CD4-positive, alpha-beta memory T cell (primary cell): ENCODE results near the gene TRAPPC2. TPM values are rescaled to one million over a fixed set of nuclear protein-coding genes. Genes with fewer than 3 reads are reported as not detected.
A peak's percentile ranks its signal among the peaks of the same experiment; 100 is the strongest.
"Not testable (repeated sequence)": the region's sequence is repeated elsewhere in the genome, so short reads cannot be mapped to it uniquely, and the experiment has no call there.

Experiments used
- CTCF ChIA-PET: fragments of 350-600 bp; sonication (Branson Sonifier 250); formaldehyde crosslinking; loops from one replicate; lab custom pipeline; 2021; ENCODE audit warnings: inconsistent platforms; ENCODE audit not compliant: partially characterized antibody; lab: Charles Lee
- POLR2A ChIA-PET: fragments of 350-600 bp; sonication (Branson Sonifier 250); formaldehyde crosslinking; loops from one replicate; lab custom pipeline; 2021; ENCODE audit not compliant: partially characterized antibody; lab: Charles Lee
- DNase-seq, 5 donors: peaks; one replicate each; pipeline versions ENCODE4 v3.0.0 to v3.0.0-alpha.2; 2020 to 2022; ENCODE audit warnings: mixed read lengths in 1 of 5
- H3K27ac ChIP-seq: one replicate; pipeline ENCODE4 v1.7.0; 2013; ENCODE audit warnings: low read depth, low read length
- H3K27me3 ChIP-seq: 2 replicates; pipeline ENCODE4 v1.7.0; 2013; ENCODE audit warnings: mild to moderate bottlenecking, low read length, moderate library complexity; ENCODE audit not compliant: insufficient read depth
- H3K36me3 ChIP-seq: 2 replicates; pipeline ENCODE4 v1.7.0; 2013; ENCODE audit warnings: mild to moderate bottlenecking, low read length, moderate library complexity; ENCODE audit not compliant: insufficient read depth
- H3K4me1 ChIP-seq: 2 replicates; pipeline ENCODE4 v1.7.0; 2013; ENCODE audit warnings: mild to moderate bottlenecking, low read length, moderate library complexity; ENCODE audit not compliant: insufficient read depth
- H3K4me3 ChIP-seq, 2 donors: one replicate each; pipeline ENCODE4 v1.7.0; 2013; ENCODE audit warnings: low read length in 2 of 2, mild to moderate bottlenecking in 1 of 2
- H3K9me3 ChIP-seq, 2 donors: one replicate each; pipeline ENCODE4 v1.7.0; 2013; ENCODE audit warnings: low read length in 2 of 2, control low read depth in 1 of 2; ENCODE audit not compliant: control insufficient read depth in 1 of 2
- H3K27ac Mint-ChIP-seq, 7 donors: one replicate each; pipeline ENCODE4 v1.8.0; 2020 to 2021; ENCODE audit warnings: mixed read lengths in 7 of 7, mild to moderate bottlenecking in 6 of 7, inconsistent platforms in 3 of 7, moderate library complexity in 3 of 7
- H3K27me3 Mint-ChIP-seq, 2 donors: one replicate each; pipeline ENCODE4 v1.8.0; 2020 to 2021; ENCODE audit warnings: mixed read lengths in 2 of 2
- H3K36me3 Mint-ChIP-seq, 2 donors: one replicate each; pipeline ENCODE4 v1.8.0; 2020 to 2021; ENCODE audit warnings: mixed read lengths in 2 of 2, inconsistent platforms in 1 of 2, mild to moderate bottlenecking in 1 of 2
- H3K4me1 Mint-ChIP-seq, 4 donors: one replicate each; pipeline ENCODE4 v1.8.0; 2020 to 2021; ENCODE audit warnings: mixed read lengths in 4 of 4, mild to moderate bottlenecking in 1 of 4
- H3K4me3 Mint-ChIP-seq, 8 donors: one replicate each; pipeline ENCODE4 v1.8.0; 2020 to 2021; ENCODE audit warnings: mixed read lengths in 8 of 8, mild to moderate bottlenecking in 7 of 8, moderate library complexity in 6 of 8, inconsistent platforms in 3 of 8
- H3K9me3 Mint-ChIP-seq, 8 donors: one replicate each; pipeline ENCODE4 v1.8.0; 2020 to 2021; ENCODE audit warnings: mixed read lengths in 8 of 8, mild to moderate bottlenecking in 5 of 8, inconsistent platforms in 3 of 8, moderate library complexity in 1 of 8
- intact Hi-C: fragments of 100-400 bp; cut with micrococcal nuclease; formaldehyde crosslinking; loops from one replicate; pipeline ENCODE4 v1.15.1; 2023
- polyA plus RNA-seq, 2 donors: library from polyadenylated mRNA; unstranded; fragments of 300-500 nt; fragmentation: Illumina TruSeq; gene quantifications; one replicate each; pipeline ENCODE4 v1.2.3, GENCODE V29; 2021
- total RNA-seq, 2 experiments: library from RNA; stranded (reverse); gene quantifications; one replicate each; pipeline ENCODE4 v1.2.3, GENCODE V29; 2021

Gene TRAPPC2
- total and polyA plus RNA-seq, 4 experiments from 2014 or later: 33.1 to 45.9 (median 38.1) TPM

- ChIA-PET POLR2A (interaction anchor here (0.8 to 2.9 kb wide), 8 partner anchors 11 to 50 kb away, joined by 3 to 42 read pairs (median 12); partner anchors contain the start of genes OFD1, TCEANC and TRAPPC2), CTCF (interaction anchor here (1.0 to 1.6 kb wide), 4 partner anchors 10 to 62 kb away, joined by 3 to 5 read pairs (median 4); partner anchors contain the start of genes OFD1 and TRAPPC2)
- H3K4me1 ChIP-seq: peaks cover 30% of the 10 kb centered on the region
- DNase-seq: no peak
- H3K27ac ChIP-seq: no peak overlapping the region
- no peaks in the 10 kb centered on the region for H3K9me3 ChIP-seq
- H3K4me1 Mint-ChIP-seq: peaks cover 16 to 58% (median 37%) of the 10 kb centered on the region in 4 donors
- H3K36me3 Mint-ChIP-seq: peaks cover 0 to 10% of the 10 kb centered on the region in 2 donors
- H3K36me3 ChIP-seq: no peaks in the 10 kb centered on the region
- H3K27me3 Mint-ChIP-seq: no peaks in the 10 kb centered on the region
- no peak overlapping the region for H3K4me3 ChIP-seq
- peaks cover 0 to 3% (median 0%) of the 10 kb centered on the region in 8 donors for H3K9me3 Mint-ChIP-seq
- peak overlapping the region in 4 of 8 donors; percentile 2 to 96 (median 78) for H3K4me3 Mint-ChIP-seq
- intact Hi-C loops: no loop called here
- no peaks in the 10 kb centered on the region for H3K27me3 ChIP-seq
- H3K27ac Mint-ChIP-seq: peak overlapping the region in 6 of 7 donors; percentile 0 to 97 (median 70)
These were observed 47.2 kb downstream of the TRAPPC2 start for GRCh38 chrX:13687203-13687602.

DNA sequence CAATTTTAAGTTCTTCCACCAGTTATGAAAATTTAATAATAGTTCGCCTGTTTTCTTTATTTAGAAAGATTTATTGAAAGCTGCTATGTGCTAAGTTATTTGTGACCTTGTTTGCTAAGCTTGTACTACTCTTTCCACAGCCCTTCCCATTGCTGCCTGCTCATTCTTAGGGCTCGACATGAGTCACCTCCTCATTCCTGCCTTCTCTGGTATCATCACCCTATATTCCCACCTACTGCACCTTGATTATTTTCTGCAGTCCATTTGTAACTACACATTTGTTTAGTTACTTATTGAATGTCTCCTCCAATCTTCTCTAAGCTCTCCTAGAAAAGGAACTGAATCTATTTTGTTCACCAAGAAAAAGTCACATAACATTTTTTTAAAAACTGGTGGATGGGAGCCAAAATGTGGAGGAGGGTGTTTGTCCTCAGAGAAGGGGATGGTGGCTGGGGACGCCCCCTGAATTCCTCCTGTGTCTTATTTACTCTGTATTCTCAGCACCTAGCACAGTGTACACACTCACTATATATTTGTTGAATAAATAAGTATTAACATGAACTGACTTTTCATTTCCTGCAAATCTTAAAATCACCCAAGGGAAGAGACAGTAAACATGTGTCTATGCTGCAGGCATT lies 49.2 kb downstream of the TRAPPC2 start:
- Mint-ChIP-seq H3K27me3 (no peaks in the 10 kb centered on the region), H3K4me3 (peak overlapping the region in 3 of 8 donors; percentile 0 to 7 (median 1)), H3K4me1 (peaks cover 6 to 41% (median 24%) of the 10 kb centered on the region in 4 donors), H3K36me3 (peaks cover 5 to 11% of the 10 kb centered on the region in 2 donors), H3K27ac (peak overlapping the region in 5 of 7 donors; percentile 1 to 74 (median 14)), H3K9me3 (peaks cover 0 to 3% (median 0%) of the 10 kb centered on the region in 8 donors)
- CTCF ChIA-PET: no interaction called here
- H3K36me3 ChIP-seq: no peaks in the 10 kb centered on the region
- no peaks in the 10 kb centered on the region for H3K27me3 ChIP-seq
- DNase-seq: no peak
- no peak overlapping the region for H3K27ac ChIP-seq
- POLR2A ChIA-PET: interaction anchor here (1.5 kb wide), 1 partner anchor 32 kb away, joined by 4 read pairs; the partner anchor contains the start of gene TCEANC
- intact Hi-C loops: no loop called here
- H3K9me3 ChIP-seq: no peaks in the 10 kb centered on the region
- peaks cover 13% of the 10 kb centered on the region for H3K4me1 ChIP-seq
- H3K4me3 ChIP-seq: no peak overlapping the region

GRCh38 chrX:13684361-13684760 lies 50.1 kb downstream of the TRAPPC2 start:
- H3K27ac Mint-ChIP-seq: peak overlapping the region in 1 of 7 donors; percentile 1
- Histone ChIP-seq H3K27ac (no peak overlapping the region), H3K9me3 (no peaks in the 10 kb centered on the region), H3K4me3 (no peak overlapping the region), H3K4me1 (peaks cover 11% of the 10 kb centered on the region), H3K36me3 (no peaks in the 10 kb centered on the region), H3K27me3 (no peaks in the 10 kb centered on the region)
- H3K4me1 Mint-ChIP-seq: peaks cover 5 to 32% (median 19%) of the 10 kb centered on the region in 4 donors
- ChIA-PET CTCF (no interaction called here), POLR2A (no interaction called here)
- no peaks in the 10 kb centered on the region for H3K27me3 Mint-ChIP-seq
- no peak overlapping the region for H3K4me3 Mint-ChIP-seq
- DNase-seq: no peak
- H3K9me3 Mint-ChIP-seq: peaks cover 0 to 5% (median 0%) of the 10 kb centered on the region in 8 donors
- intact Hi-C loops: no loop called here
- peaks cover 5 to 6% of the 10 kb centered on the region in 2 donors for H3K36me3 Mint-ChIP-seq

- ChIA-PET POLR2A (no interaction called here), CTCF (no interaction called here)
- no peaks in the 10 kb centered on the region for H3K36me3 ChIP-seq
- H3K4me3 Mint-ChIP-seq: no peak overlapping the region
- H3K27me3 Mint-ChIP-seq: no peaks in the 10 kb centered on the region
- no peaks in the 10 kb centered on the region for H3K4me1 ChIP-seq
- H3K36me3 Mint-ChIP-seq: peaks cover 2 to 5% of the 10 kb centered on the region in 2 donors
- no peaks in the 10 kb centered on the region for H3K9me3 ChIP-seq
- H3K9me3 Mint-ChIP-seq: peaks cover 0 to 7% (median 0%) of the 10 kb centered on the region in 8 donors
- H3K4me1 Mint-ChIP-seq: peaks cover 0 to 12% (median 8%) of the 10 kb centered on the region in 4 donors
- H3K27ac Mint-ChIP-seq: no peak overlapping the region
- H3K27ac ChIP-seq: no peak overlapping the region
- H3K27me3 ChIP-seq: no peaks in the 10 kb centered on the region
- no peak for DNase-seq
- intact Hi-C loops: no loop called here
- no peak overlapping the region for H3K4me3 ChIP-seq
These were observed 52.8 kb downstream of the TRAPPC2 start for GRCh38 chrX:13681595-13681994.

DNA sequence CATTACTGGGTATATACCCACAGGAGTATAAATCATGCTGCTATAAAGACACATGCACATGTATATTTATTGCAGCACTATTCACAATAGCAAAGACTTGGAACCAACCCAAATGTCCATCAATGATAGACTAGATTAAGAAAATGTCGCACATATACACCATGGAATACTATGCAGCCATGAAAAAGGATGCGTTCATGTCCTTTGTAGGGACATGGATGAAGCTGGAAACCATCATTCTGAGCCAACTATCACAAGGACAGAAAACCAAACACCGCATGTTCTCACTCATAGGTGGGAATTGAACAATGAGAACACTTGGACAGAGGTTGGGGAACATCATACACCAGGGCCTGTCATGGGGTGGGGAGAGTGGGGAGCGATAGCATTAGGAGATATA lies 54.7 kb downstream of the TRAPPC2 start:
- H3K27ac Mint-ChIP-seq, H3K9me3 Mint-ChIP-seq, H3K36me3 ChIP-seq, H3K4me3 ChIP-seq, CTCF ChIA-PET, H3K27ac ChIP-seq, intact Hi-C loops, H3K4me1 Mint-ChIP-seq, H3K9me3 ChIP-seq, DNase-seq, H3K4me3 Mint-ChIP-seq, H3K36me3 Mint-ChIP-seq, H3K4me1 ChIP-seq, H3K27me3 ChIP-seq, H3K27me3 Mint-ChIP-seq: not testable (repeated sequence)
- POLR2A ChIA-PET: interaction anchor here (1.2 kb wide), 1 partner anchor 9 kb away, joined by 3 read pairs; the partner anchor contains the start of gene RAB9A

DNA sequence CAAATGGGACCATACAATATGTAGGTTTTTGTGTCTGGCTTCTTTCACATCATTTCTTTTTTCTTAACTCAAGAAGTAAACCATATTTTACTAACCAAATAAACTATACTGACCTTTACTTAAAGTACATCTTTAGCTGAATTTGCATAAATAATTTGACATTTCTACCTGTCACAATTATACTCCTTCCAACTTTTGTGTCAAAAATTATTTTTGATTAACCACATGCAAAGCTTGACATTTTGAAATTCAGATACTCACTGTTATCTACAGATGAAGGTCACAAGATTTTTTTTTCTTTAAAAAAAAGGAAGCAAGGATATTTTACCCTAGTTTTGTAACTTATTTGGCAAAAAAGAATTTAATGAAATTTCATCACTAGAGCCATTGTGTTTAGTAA lies 57.5 kb downstream of the TRAPPC2 start:
- H3K36me3 ChIP-seq: no peaks in the 10 kb centered on the region
- Mint-ChIP-seq H3K9me3 (peaks cover 0 to 5% (median 0%) of the 10 kb centered on the region in 8 donors), H3K4me3 (no peak overlapping the region), H3K36me3 (peaks cover 2 to 15% of the 10 kb centered on the region in 2 donors), H3K27ac (no peak overlapping the region), H3K27me3 (no peaks in the 10 kb centered on the region), H3K4me1 (no peaks in the 10 kb centered on the region)
- ChIA-PET POLR2A (no interaction called here), CTCF (no interaction called here)
- no peak for DNase-seq
- H3K9me3 ChIP-seq: no peaks in the 10 kb centered on the region
- H3K27me3 ChIP-seq: no peaks in the 10 kb centered on the region
- H3K4me3 ChIP-seq: no peak overlapping the region
- no peak overlapping the region for H3K27ac ChIP-seq
- intact Hi-C loops: no loop called here
- H3K4me1 ChIP-seq: no peaks in the 10 kb centered on the region

GRCh38 chrX:13673016-13673415 lies 61.4 kb downstream of the TRAPPC2 start:
- H3K4me1 Mint-ChIP-seq: peaks cover 5 to 8% (median 6%) of the 10 kb centered on the region in 4 donors
- POLR2A ChIA-PET: interaction anchor here (1.0 kb wide), 1 partner anchor 62 kb away, joined by 3 read pairs; the partner anchor contains the start of genes OFD1 and TRAPPC2
- intact Hi-C loops: no loop called here

More at GRCh38 chrX:13673016-13673415, 61.4 kb downstream of the TRAPPC2 start:
- no peak overlapping the region for H3K27ac ChIP-seq
- no peaks in the 10 kb centered on the region for H3K9me3 ChIP-seq
- no peak overlapping the region for H3K4me3 Mint-ChIP-seq
- H3K27me3 ChIP-seq: no peaks in the 10 kb centered on the region
- H3K4me1 ChIP-seq: no peaks in the 10 kb centered on the region
- H3K36me3 Mint-ChIP-seq: peaks cover 13 to 28% of the 10 kb centered on the region in 2 donors
- CTCF ChIA-PET: interaction anchor here (1.0 kb wide), 1 partner anchor 36 kb away, joined by 3 read pairs; no protein-coding TSS in a partner anchor
- no peaks in the 10 kb centered on the region for H3K27me3 Mint-ChIP-seq
- no peak overlapping the region for H3K4me3 ChIP-seq
- no peak for DNase-seq
- no peak overlapping the region for H3K27ac Mint-ChIP-seq
- H3K36me3 ChIP-seq: no peaks in the 10 kb centered on the region
- H3K9me3 Mint-ChIP-seq: no peaks in the 10 kb centered on the region
